Myocyte (in vitro differentiated cells): Measurements from ENCODE around the gene CLMN. TPM values are rescaled to one million over a fixed set of nuclear protein-coding genes. Genes with fewer than 3 reads are reported as not detected.
"Not testable (repeated sequence)": the region's sequence is repeated elsewhere in the genome, so short reads cannot be mapped to it uniquely, and the experiment has no call there.

Experiments
- DNase-seq: peaks from one replicate; pipeline ENCODE4 v3.0.0-alpha.2; 2012; ENCODE audit warnings: low read depth
- total RNA-seq: library from RNA; depleted of rRNA; stranded (reverse); fragments of >200 nt; gene quantifications from 2 replicates; pipeline ENCODE4 v1.2.3, GENCODE V29; 2014

The CLMN gene
- total RNA-seq, 1 donor from 2014 or later: 0.99 TPM

- no peak for DNase-seq
Measured at GRCh38 chr14:95289323-95290010, 30.2 kb downstream of the CLMN start.

- DNase-seq: no peak
Measured at GRCh38 chr14:95288672-95289322, 30.9 kb downstream of the CLMN start.

- no peak for DNase-seq
Measured at GRCh38 chr14:95287176-95287754, 32.4 kb downstream of the CLMN start.

- no peak for DNase-seq
Measured at GRCh38 chr14:95286645-95287044, 33.1 kb downstream of the CLMN start.

GRCh38 chr14:95285566-95285965, 34.1 kb downstream of the CLMN start:
- no peak for DNase-seq

GRCh38 chr14:95283802-95284201, 35.9 kb downstream of the CLMN start:
- DNase-seq: not testable (repeated sequence)

- DNase-seq: not testable (repeated sequence)
Measured at GRCh38 chr14:95282986-95283380, 36.7 kb downstream of the CLMN start.

GRCh38 chr14:95282354-95282985, 37.2 kb downstream of the CLMN start:
- DNase-seq: no peak

GRCh38 chr14:95281560-95282176, 38.0 kb downstream of the CLMN start:
- DNase-seq: no peak

- no peak for DNase-seq
Measured at GRCh38 chr14:95275494-95275893, 44.2 kb downstream of the CLMN start.

GRCh38 chr14:95274874-95275273, 44.8 kb downstream of the CLMN start:
- DNase-seq: no peak

GRCh38 chr14:95274279-95274678, 45.4 kb downstream of the CLMN start:
- DNase-seq: peak; percentile 90

GRCh38 chr14:95273001-95273978, 46.4 kb downstream of the CLMN start:
- peak; percentile 17 for DNase-seq

GRCh38 chr14:95272057-95272456, 47.7 kb downstream of the CLMN start:
- DNase-seq: no peak

- peak; percentile 31 for DNase-seq
Measured at GRCh38 chr14:95270203-95270602, 49.5 kb downstream of the CLMN start.

GRCh38 chr14:95269493-95269892, 50.2 kb downstream of the CLMN start:
- DNase-seq: no peak

- no peak for DNase-seq
Measured at GRCh38 chr14:95268350-95268749, 51.4 kb downstream of the CLMN start.

- no peak for DNase-seq
Measured at GRCh38 chr14:95267306-95267705, 52.4 kb downstream of the CLMN start.

- peak; percentile 72 for DNase-seq
Measured at GRCh38 chr14:95265106-95266094, 54.3 kb downstream of the CLMN start.
